K562 (cell line): ENCODE measurements around the gene LTA4H. TPM values are rescaled to one million over a fixed set of nuclear protein-coding genes. Genes with fewer than 3 reads are reported as not detected.

Experiments
- CHCHD3 ChIP-seq: fragments of 250-450 bp; sonication (Bioruptor Pico); IDR thresholded peaks from 2 replicates; pipeline ENCODE4 v2.1.2; 2022; ENCODE audit warnings: mild to moderate bottlenecking
- DNMT1 ChIP-seq: fragments of 450-650 bp; IDR thresholded peaks from 2 replicates; pipeline ENCODE4 v1.6.1; 2016; ENCODE audit warnings: antibody characterized with exemption, mild to moderate bottlenecking
- GTF2F1 ChIP-seq: IDR thresholded peaks from 2 replicates; pipeline ENCODE4 v1.6.1; 2011; ENCODE audit warnings: low read depth, low read length, improper control_type of control experiment
- HDAC3 ChIP-seq: fragments of 450-650 bp; IDR thresholded peaks from 2 replicates; pipeline ENCODE4 v1.6.1; 2018; ENCODE audit warnings: borderline replicate concordance, mild to moderate bottlenecking, moderate library complexity; ENCODE audit not compliant: partially characterized antibody
- KLF13 ChIP-seq: fragments of 450-650 bp; IDR thresholded peaks from 2 replicates; pipeline ENCODE4 v1.6.1; 2016; ENCODE audit warnings: missing genetic modification characterization, low read depth, mild to moderate bottlenecking, missing compliant biosample characterization, moderate library complexity, borderline replicate concordance
- PATZ1 ChIP-seq: fragments of 250-450 bp; sonication (Bioruptor Pico); IDR thresholded peaks from 2 replicates; pipeline ENCODE4 v1.5.0; 2020; ENCODE audit warnings: mild to moderate bottlenecking, borderline replicate concordance
- PPARD ChIP-seq: fragments of 250-450 bp; sonication (Bioruptor Pico); IDR thresholded peaks from 2 replicates; pipeline ENCODE4 v1.8.0; 2022; ENCODE audit warnings: inconsistent platforms, mild to moderate bottlenecking, moderate library complexity
- RBFOX2 ChIP-seq: fragments of 200-400 bp; formaldehyde crosslinking; IDR thresholded peaks from 2 replicates; pipeline ENCODE4 v1.6.1; 2017; ENCODE audit warnings: low read depth, mild to moderate bottlenecking, low read length, moderate library complexity
- THRA ChIP-seq: fragments of 450-650 bp; IDR thresholded peaks from 2 replicates; pipeline ENCODE4 v1.6.1; 2017; ENCODE audit warnings: mild to moderate bottlenecking, moderate library complexity
- ZNF586 ChIP-seq: fragments of 450-650 bp; formaldehyde crosslinking; conservative IDR thresholded peaks from 2 replicates; pipeline ENCODE4 v1.4.0; 2020; ENCODE audit warnings: mild to moderate bottlenecking, moderate library complexity
- ZNF79 ChIP-seq: fragments of 250-450 bp; sonication (Bioruptor Pico); IDR thresholded peaks from 2 replicates; pipeline ENCODE4 v1.4.0; 2020; ENCODE audit warnings: low read depth, mild to moderate bottlenecking, moderate library complexity
- polyA plus RNA-seq, 8 experiments: library from polyadenylated mRNA; depleted of rRNA in 4 of 8; stranded (reverse) in 5 of 8; unstranded in 3 of 8; fragments of >200 nt; fragmentation: Nextera tagmentation in 2 of 8; fragmentation: Illumina TruSeq in 1 of 8; extraction: Ambion mirVana in 2 of 8; extraction: Trizol in 1 of 8; gene quantifications; 2 replicates each; pipeline versions ENCODE4 v1.2.1 to v1.2.3, GENCODE V29; 2011 to 2014; ENCODE audit warnings: inconsistent platforms in 1 of 8, missing spikeins in 1 of 8
- total RNA-seq, 7 experiments: library from RNA; depleted of rRNA in 6 of 7; stranded (reverse); fragments of >200 nt in 6 of 7; fragmentation: Illumina TruSeq in 2 of 7; extraction: Trizol in 2 of 7; gene quantifications; 2 replicates each; pipeline versions ENCODE4 v1.2.1 to v1.2.3, GENCODE V29; 2011 to 2021; ENCODE audit warnings: low replicate concordance in 1 of 7
- TF ChIP-seq, protein P1 (sequence below): fragments of 450-650 bp; IDR thresholded peaks from 2 replicates; pipeline ENCODE4 v1.6.1; 2016; ENCODE audit warnings: low read depth
- TF ChIP-seq, protein P2 (sequence below): sonication (generic); formaldehyde crosslinking; IDR thresholded peaks from 2 replicates; pipeline ENCODE4 v1.9.0; 2022; ENCODE audit warnings: mild to moderate bottlenecking, missing genetic modification reagents

LTA4H gene
- total and polyA plus RNA-seq, 9 of the 15 experiments (the other 6 are each of a cell fraction or from before 2014, with no cell fraction given): 25.2 to 58.1 (median 40.5) TPM

DNA sequence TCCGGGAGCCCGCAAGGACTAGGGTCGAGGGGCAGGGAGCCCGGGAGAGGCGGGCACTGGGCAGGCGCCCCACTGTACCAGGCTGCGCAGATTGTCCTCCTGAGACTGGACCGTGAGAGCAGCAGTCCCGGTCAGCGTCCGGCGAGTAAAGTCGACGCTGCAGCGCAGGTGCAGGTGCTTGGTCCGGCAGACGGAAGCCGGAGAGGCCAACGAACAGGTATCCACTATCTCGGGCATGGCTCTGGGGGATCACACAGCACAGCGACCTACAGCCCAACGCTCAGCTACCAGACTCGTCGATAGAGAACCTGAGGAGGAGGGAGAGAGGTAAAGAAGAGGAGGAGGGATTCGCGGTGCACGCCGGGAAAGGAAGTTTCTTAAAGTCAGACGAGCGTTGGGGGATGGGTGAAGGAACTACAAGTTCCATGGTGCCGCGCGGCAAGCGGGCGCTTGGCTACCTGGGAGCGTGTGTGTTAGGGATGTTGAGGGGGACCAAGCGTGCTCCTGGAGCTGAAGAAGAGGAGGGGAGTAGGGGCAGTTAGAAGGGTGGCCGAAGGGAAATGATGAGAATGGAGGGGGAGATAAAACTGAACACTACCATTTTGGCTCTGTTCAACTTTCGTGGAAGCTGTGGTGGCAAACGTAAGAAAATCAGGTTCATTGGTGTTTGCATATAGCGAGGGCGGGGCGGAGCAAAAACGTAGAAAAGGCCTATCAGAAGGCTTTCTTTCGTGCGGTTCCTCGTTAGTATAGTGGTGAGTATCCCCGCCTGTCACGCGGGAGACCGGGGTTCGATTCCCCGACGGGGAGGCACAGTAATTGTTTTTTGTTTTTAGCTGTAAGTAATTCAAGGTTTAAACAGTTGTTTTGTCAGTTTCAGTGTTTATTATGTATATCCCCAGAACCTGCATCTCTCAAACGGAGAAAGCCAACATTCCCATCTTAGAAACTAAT is at the start of gene LTA4H (continued):
- TF ChIP-seq HDAC3: no peak
- TF ChIP-seq, protein P1, sequence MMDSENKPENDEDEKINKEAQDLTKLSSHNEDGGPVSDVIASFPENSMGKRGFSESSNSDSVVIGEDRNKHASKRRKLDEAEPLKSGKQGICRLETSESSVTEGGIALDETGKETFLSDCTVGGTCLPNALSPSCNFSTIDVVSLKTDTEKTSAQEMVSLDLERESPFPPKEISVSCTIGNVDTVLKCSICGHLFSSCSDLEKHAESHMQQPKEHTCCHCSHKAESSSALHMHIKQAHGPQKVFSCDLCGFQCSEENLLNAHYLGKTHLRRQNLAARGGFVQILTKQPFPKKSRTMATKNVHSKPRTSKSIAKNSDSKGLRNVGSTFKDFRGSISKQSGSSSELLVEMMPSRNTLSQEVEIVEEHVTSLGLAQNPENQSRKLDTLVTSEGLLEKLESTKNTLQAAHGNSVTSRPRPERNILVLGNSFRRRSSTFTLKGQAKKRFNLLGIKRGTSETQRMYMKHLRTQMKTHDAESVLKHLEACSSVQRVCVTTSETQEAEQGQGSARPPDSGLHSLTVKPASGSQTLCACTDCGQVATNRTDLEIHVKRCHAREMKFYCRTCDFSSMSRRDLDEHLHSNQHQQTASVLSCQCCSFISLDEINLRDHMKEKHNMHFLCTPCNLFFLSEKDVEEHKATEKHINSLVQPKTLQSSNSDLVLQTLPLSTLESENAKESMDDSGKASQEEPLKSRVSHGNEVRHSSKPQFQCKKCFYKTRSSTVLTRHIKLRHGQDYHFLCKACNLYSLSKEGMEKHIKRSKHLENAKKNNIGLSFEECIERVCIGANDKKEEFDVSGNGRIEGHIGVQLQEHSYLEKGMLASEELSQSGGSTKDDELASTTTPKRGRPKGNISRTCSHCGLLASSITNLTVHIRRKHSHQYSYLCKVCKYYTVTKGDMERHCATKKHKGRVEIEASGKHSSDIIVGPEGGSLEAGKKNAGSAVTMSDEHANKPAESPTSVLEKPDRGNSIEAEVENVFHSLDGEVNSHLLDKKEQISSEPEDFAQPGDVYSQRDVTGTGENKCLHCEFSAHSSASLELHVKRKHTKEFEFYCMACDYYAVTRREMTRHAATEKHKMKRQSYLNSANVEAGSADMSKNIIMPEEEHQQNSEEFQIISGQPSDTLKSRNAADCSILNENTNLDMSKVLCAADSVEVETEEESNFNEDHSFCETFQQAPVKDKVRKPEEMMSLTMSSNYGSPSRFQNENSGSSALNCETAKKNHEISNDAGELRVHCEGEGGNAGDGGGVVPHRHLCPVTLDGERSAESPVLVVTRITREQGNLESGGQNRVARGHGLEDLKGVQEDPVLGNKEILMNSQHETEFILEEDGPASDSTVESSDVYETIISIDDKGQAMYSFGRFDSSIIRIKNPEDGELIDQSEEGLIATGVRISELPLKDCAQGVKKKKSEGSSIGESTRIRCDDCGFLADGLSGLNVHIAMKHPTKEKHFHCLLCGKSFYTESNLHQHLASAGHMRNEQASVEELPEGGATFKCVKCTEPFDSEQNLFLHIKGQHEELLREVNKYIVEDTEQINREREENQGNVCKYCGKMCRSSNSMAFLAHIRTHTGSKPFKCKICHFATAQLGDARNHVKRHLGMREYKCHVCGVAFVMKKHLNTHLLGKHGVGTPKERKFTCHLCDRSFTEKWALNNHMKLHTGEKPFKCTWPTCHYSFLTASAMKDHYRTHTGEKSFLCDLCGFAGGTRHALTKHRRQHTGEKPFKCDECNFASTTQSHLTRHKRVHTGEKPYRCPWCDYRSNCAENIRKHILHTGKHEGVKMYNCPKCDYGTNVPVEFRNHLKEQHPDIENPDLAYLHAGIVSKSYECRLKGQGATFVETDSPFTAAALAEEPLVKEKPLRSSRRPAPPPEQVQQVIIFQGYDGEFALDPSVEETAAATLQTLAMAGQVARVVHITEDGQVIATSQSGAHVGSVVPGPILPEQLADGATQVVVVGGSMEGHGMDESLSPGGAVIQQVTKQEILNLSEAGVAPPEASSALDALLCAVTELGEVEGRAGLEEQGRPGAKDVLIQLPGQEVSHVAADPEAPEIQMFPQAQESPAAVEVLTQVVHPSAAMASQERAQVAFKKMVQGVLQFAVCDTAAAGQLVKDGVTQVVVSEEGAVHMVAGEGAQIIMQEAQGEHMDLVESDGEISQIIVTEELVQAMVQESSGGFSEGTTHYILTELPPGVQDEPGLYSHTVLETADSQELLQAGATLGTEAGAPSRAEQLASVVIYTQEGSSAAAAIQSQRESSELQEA: peak; percentile 83
- TF ChIP-seq, protein P2, sequence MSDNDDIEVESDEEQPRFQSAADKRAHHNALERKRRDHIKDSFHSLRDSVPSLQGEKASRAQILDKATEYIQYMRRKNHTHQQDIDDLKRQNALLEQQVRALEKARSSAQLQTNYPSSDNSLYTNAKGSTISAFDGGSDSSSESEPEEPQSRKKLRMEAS: 0 out of 2 replicates have a peak, but pooled peaks have one; percentile 32
- TF ChIP-seq ZNF79 (CRISPR knock-in tag): 0 out of 2 replicates have a peak, but pooled peaks have one; percentile 10
- peak; percentile 69 for TF ChIP-seq RBFOX2
- no peak; the same call in 1 of the 2 replicates for TF ChIP-seq DNMT1
- no peak for TF ChIP-seq THRA
- peak; percentile 97; the same call in 1 of the 2 replicates for TF ChIP-seq KLF13 (tag)
- no peak for TF ChIP-seq CHCHD3 (CRISPR knock-in tag)
- TF ChIP-seq PATZ1 (CRISPR knock-in tag): no peak
- 0 out of 2 replicates have a peak, but pooled peaks have one; percentile 27 for TF ChIP-seq GTF2F1
- no peak for TF ChIP-seq ZNF586 (CRISPR knock-in tag)
- no peak for TF ChIP-seq PPARD (CRISPR knock-in tag)
